Mesenchymal stem cell (in vitro differentiated cells and primary cell): ENCODE measurements around the gene PRADC1.

Source experiments
- DNase-seq: peaks from one replicate; pipeline ENCODE4 v3.0.0-alpha.2; 2013
- H2AFZ ChIP-seq: one replicate; pipeline ENCODE4 v1.6.1; 2013; ENCODE audit warnings: low read depth, mild to moderate bottlenecking, control low read depth, inconsistent platforms, low read length, moderate library complexity
- H2AK5ac ChIP-seq: 2 replicates; pipeline ENCODE4 v1.6.1; 2013; ENCODE audit warnings: low read length, moderate library complexity, mild to moderate bottlenecking, inconsistent platforms; ENCODE audit not compliant: severe bottlenecking
- H2BK120ac ChIP-seq: one replicate; pipeline ENCODE4 v1.6.1; 2013; ENCODE audit warnings: low read depth, mild to moderate bottlenecking, inconsistent platforms, low read length, moderate library complexity
- H2BK12ac ChIP-seq, 2 experiments: one replicate each; pipeline ENCODE4 v1.6.1; 2013; ENCODE audit warnings: inconsistent platforms in 2 of 2, low read length in 2 of 2, mild to moderate bottlenecking in 2 of 2, moderate library complexity in 2 of 2, control low read depth in 1 of 2
- H2BK15ac ChIP-seq: one replicate; pipeline ENCODE4 v1.6.1; 2013; ENCODE audit warnings: mild to moderate bottlenecking, low read depth, inconsistent platforms; ENCODE audit not compliant: poor library complexity, severe bottlenecking
- H2BK5ac ChIP-seq: 2 replicates; pipeline ENCODE4 v1.6.1; 2013; ENCODE audit warnings: low read depth, mild to moderate bottlenecking, low read length, control low read depth, inconsistent platforms; ENCODE audit not compliant: poor library complexity, severe bottlenecking
- H3K14ac ChIP-seq, 2 experiments: one replicate each; pipeline ENCODE4 v1.6.1; 2013; ENCODE audit warnings: inconsistent platforms in 2 of 2, low read length in 2 of 2, control low read depth in 1 of 2, mild to moderate bottlenecking in 1 of 2, moderate library complexity in 1 of 2
- H3K18ac ChIP-seq, 2 experiments: one replicate each; pipeline ENCODE4 v1.6.1; 2013; ENCODE audit warnings: inconsistent platforms in 2 of 2, low read length in 2 of 2, control low read depth in 1 of 2, low read depth in 1 of 2, mild to moderate bottlenecking in 1 of 2
- H3K23ac ChIP-seq, 2 experiments: one replicate each; pipeline ENCODE4 v1.6.1; 2013; ENCODE audit warnings: inconsistent platforms in 2 of 2, low read length in 2 of 2, mild to moderate bottlenecking in 2 of 2, moderate library complexity in 2 of 2, control low read depth in 1 of 2
- H3K27ac ChIP-seq: 2 replicates; pipeline ENCODE4 v1.5.1; 2013; ENCODE audit warnings: mild to moderate bottlenecking, moderate library complexity, low read length, control low read depth, inconsistent platforms; ENCODE audit not compliant: poor library complexity, severe bottlenecking
- H3K27me3 ChIP-seq, 2 experiments: 2 replicates each; pipeline versions ENCODE4 v1.6.1 to v1.7.0; 2013; ENCODE audit warnings: low read length in 2 of 2, mild to moderate bottlenecking in 2 of 2, moderate library complexity in 2 of 2, control low read depth in 1 of 2, inconsistent platforms in 1 of 2; ENCODE audit not compliant: control insufficient read depth in 1 of 2, insufficient read depth in 1 of 2
- H3K36me3 ChIP-seq, 2 experiments: 2 replicates each; pipeline versions ENCODE4 v1.6.1 to v1.7.0; 2013; ENCODE audit warnings: low read length in 2 of 2, control low read depth in 1 of 2, inconsistent platforms in 1 of 2, low read depth in 1 of 2, mild to moderate bottlenecking in 1 of 2; ENCODE audit not compliant: insufficient read depth in 2 of 2, control insufficient read depth in 1 of 2
- H3K4ac ChIP-seq, 2 experiments: one replicate each; pipeline ENCODE4 v1.6.1; 2013; ENCODE audit warnings: inconsistent platforms in 2 of 2, low read length in 2 of 2, mild to moderate bottlenecking in 2 of 2, moderate library complexity in 2 of 2, control low read depth in 1 of 2, low read depth in 1 of 2
- H3K4me1 ChIP-seq: 2 replicates; pipeline ENCODE4 v1.6.1; 2013; ENCODE audit warnings: low read depth, low read length, control low read depth; ENCODE audit not compliant: control insufficient read depth, insufficient read depth
- H3K4me2 ChIP-seq: 2 replicates; pipeline ENCODE4 v1.6.1; 2013; ENCODE audit warnings: low read length, mild to moderate bottlenecking, inconsistent platforms; ENCODE audit not compliant: poor library complexity, severe bottlenecking
- H3K4me3 ChIP-seq, 2 experiments: 2 replicates each; pipeline versions ENCODE4 v1.5.1 to v1.7.0; 2013; ENCODE audit warnings: low read length in 2 of 2, mild to moderate bottlenecking in 2 of 2, control low read depth in 1 of 2, low read depth in 1 of 2; ENCODE audit not compliant: insufficient read depth in 1 of 2
- H3K79me1 ChIP-seq: replicated peaks from 2 replicates; pipeline ENCODE4 v1.6.1; 2013; ENCODE audit warnings: mild to moderate bottlenecking, control low read depth, low read length, inconsistent platforms; ENCODE audit not compliant: poor library complexity, severe bottlenecking
- H3K9ac ChIP-seq: 2 replicates; pipeline ENCODE4 v1.7.0; 2013; ENCODE audit warnings: mild to moderate bottlenecking, low read length, moderate library complexity
- H3K9me3 ChIP-seq: 2 replicates; pipeline ENCODE4 v1.7.0; 2013; ENCODE audit warnings: mild to moderate bottlenecking, low read length; ENCODE audit not compliant: control insufficient read depth
- H4K8ac ChIP-seq: one replicate; pipeline ENCODE4 v1.6.1; 2013; ENCODE audit warnings: inconsistent platforms, mild to moderate bottlenecking, low read length, moderate library complexity
- H4K91ac ChIP-seq: one replicate; pipeline ENCODE4 v1.6.1; 2013; ENCODE audit warnings: mild to moderate bottlenecking, low read length, inconsistent platforms
- WGBS: methylation state at CpG from one replicate; pipeline ENCODE4 v1.1.7; 2013; ENCODE audit warnings: mixed read lengths; 5-methylcytosine and 5-hydroxymethylcytosine counted together

The PRADC1 gene

GRCh38 chr2:73260338-73260984, 27.4 kb upstream of the PRADC1 start:
- no peak overlapping the region for H3K18ac ChIP-seq
- peaks cover 0 to 44% of the 10 kb centered on the region in 2 experiments for H3K36me3 ChIP-seq
- DNase-seq = peak; percentile 48
- H3K4me2 ChIP-seq = no peak overlapping the region
- H3K14ac ChIP-seq = no peak overlapping the region
- no peak overlapping the region for H3K27ac ChIP-seq
- H2AFZ ChIP-seq = no peak overlapping the region
- no peak overlapping the region for H4K8ac ChIP-seq
- no peak overlapping the region for H2BK15ac ChIP-seq
- no peak overlapping the region for H2BK12ac ChIP-seq
- no peak overlapping the region for H2BK5ac ChIP-seq
- H3K4me3 ChIP-seq = no peak overlapping the region
- H4K91ac ChIP-seq = no peak overlapping the region
- peaks cover 4% of the 10 kb centered on the region for H3K4me1 ChIP-seq
- peaks cover 3 to 5% of the 10 kb centered on the region in 2 experiments for H3K27me3 ChIP-seq
- no peaks in the 10 kb centered on the region for H3K79me1 ChIP-seq
- H3K9me3 ChIP-seq = no peaks in the 10 kb centered on the region
- no peak overlapping the region for H2AK5ac ChIP-seq
- H3K4ac ChIP-seq = no peak overlapping the region
- WGBS = 35% methylated on average over 17 of the region's 17 CpGs
- no peak overlapping the region for H3K9ac ChIP-seq
- no peak overlapping the region for H3K23ac ChIP-seq
- H2BK120ac ChIP-seq = no peak overlapping the region

- Histone ChIP-seq H3K9me3 (no peaks in the 10 kb centered on the region), H3K4ac (no peak overlapping the region), H2AFZ (no peak overlapping the region), H3K79me1 (no peaks in the 10 kb centered on the region), H3K27ac (no peak overlapping the region), H2AK5ac (no peak overlapping the region), H3K18ac (no peak overlapping the region), H2BK5ac (no peak overlapping the region), H2BK120ac (no peak overlapping the region), H3K36me3 (peaks cover 6 to 46% of the 10 kb centered on the region in 2 experiments), H2BK15ac (no peak overlapping the region), H3K27me3 (peaks cover 3 to 5% of the 10 kb centered on the region in 2 experiments), H4K91ac (no peak overlapping the region), H2BK12ac (no peak overlapping the region), H3K14ac (no peak overlapping the region), H3K23ac (no peak overlapping the region), H4K8ac (no peak overlapping the region), H3K4me3 (no peak overlapping the region), H3K4me1 (peaks cover 4% of the 10 kb centered on the region), H3K4me2 (no peak overlapping the region), H3K9ac (no peak overlapping the region)
- WGBS = 96% methylated on average over 4 of the region's 4 CpGs
- DNase-seq = no peak
These were observed 26.8 kb upstream of the PRADC1 start for GRCh38 chr2:73259704-73260337.

- Histone ChIP-seq H4K8ac (no peak overlapping the region), H3K4me3 (no peak overlapping the region), H2AFZ (no peak overlapping the region), H3K14ac (no peak overlapping the region), H3K18ac (no peak overlapping the region), H2BK5ac (no peak overlapping the region), H3K23ac (peak overlapping the region in 1 of 2 experiments; percentile 5), H2BK12ac (no peak overlapping the region), H3K9me3 (no peaks in the 10 kb centered on the region), H2AK5ac (no peak overlapping the region), H3K27ac (no peak overlapping the region), H3K4me2 (no peak overlapping the region), H3K27me3 (peaks cover 3 to 5% of the 10 kb centered on the region in 2 experiments), H2BK15ac (no peak overlapping the region), H3K4ac (no peak overlapping the region), H4K91ac (no peak overlapping the region), H3K4me1 (peaks cover 4% of the 10 kb centered on the region), H2BK120ac (no peak overlapping the region), H3K9ac (no peak overlapping the region), H3K36me3 (peaks cover 12 to 51% of the 10 kb centered on the region in 2 experiments), H3K79me1 (no peaks in the 10 kb centered on the region)
- WGBS = 89% methylated on average over 8 of the region's 8 CpGs
- DNase-seq = no peak
These were observed 26.2 kb upstream of the PRADC1 start for GRCh38 chr2:73259276-73259675.

- H3K4me2 ChIP-seq = no peak overlapping the region
- H4K91ac ChIP-seq = no peak overlapping the region
- WGBS = 95% methylated on average over 9 of the region's 9 CpGs
- H3K4me3 ChIP-seq = no peak overlapping the region
- no peak overlapping the region for H4K8ac ChIP-seq
- H3K23ac ChIP-seq = peak overlapping the region in 1 of 2 experiments; percentile 5
- DNase-seq = no peak
- H3K4ac ChIP-seq = no peak overlapping the region
- no peaks in the 10 kb centered on the region for H3K9me3 ChIP-seq
- no peak overlapping the region for H3K9ac ChIP-seq
- no peak overlapping the region for H3K14ac ChIP-seq
- no peak overlapping the region for H2BK15ac ChIP-seq
- H3K27me3 ChIP-seq = peaks cover 3 to 5% of the 10 kb centered on the region in 2 experiments
- no peak overlapping the region for H2AFZ ChIP-seq
- H3K36me3 ChIP-seq = peaks cover 16 to 51% of the 10 kb centered on the region in 2 experiments
- no peak overlapping the region for H2AK5ac ChIP-seq
- no peak overlapping the region for H3K18ac ChIP-seq
- no peak overlapping the region for H3K27ac ChIP-seq
- H2BK120ac ChIP-seq = no peak overlapping the region
- H2BK12ac ChIP-seq = no peak overlapping the region
- peaks cover 4% of the 10 kb centered on the region for H3K4me1 ChIP-seq
- H3K79me1 ChIP-seq = no peaks in the 10 kb centered on the region
- H2BK5ac ChIP-seq = no peak overlapping the region
These were observed 25.8 kb upstream of the PRADC1 start for GRCh38 chr2:73258913-73259215.
